Measurements from ENCODE around the gene RAB3IL1. TPM values are rescaled to one million over a fixed set of nuclear protein-coding genes. Genes with fewer than 3 reads are reported as not detected.

RAB3IL1 gene
- total RNA-seq, 4 donors from 2014 or later, result 0.15 to 10.3 (median 5.0) TPM

DNA sequence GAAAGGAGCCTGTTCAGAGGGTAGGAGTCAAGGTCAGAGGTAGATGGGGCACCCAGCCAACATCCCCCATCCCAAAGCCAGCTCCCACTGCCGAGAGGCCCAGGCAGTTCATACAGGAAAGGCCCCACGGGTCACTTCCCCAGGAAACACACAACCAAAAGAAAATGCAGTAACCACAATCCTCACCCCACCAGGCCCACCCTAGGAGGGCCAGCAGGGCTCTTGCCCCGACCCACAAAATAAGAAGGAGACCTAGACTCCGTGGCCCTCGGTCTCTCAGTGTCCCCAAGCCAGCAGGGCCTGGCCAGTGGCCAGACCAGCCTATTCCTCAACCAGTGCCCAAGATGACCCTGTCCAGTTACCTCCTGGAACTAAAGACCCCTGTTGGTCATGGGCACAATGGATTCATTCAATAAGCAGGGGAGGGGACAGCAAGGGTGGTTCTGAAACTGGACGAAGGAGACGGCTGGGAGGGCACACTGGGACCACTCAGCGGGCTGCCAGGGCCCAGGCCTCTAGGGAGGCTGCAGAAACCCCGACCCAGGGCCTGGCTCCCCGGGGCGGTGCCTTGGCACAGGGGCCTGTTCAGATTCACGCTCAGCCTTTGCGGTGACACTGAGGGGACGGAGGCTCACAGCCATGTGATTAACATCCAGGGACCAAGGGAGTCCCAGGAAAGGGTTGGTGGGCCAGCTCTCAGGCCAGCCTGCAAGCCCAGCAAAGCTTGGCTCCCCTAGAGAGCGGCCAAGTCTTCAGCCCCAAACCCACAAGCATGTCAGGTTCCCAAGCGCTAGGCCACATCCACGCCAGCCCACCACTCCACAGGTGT, 5.5 kb downstream of the RAB3IL1 start:
- H3K4me3 ChIP-seq, result no peak overlapping the region
- H3K36me3 ChIP-seq, result peaks cover 0 to 11% (median 3%) of the 10 kb centered on the region in 3 donors
- WGBS, 2 donors, result 67% methylated on average over 8 of the region's 17 CpGs; no CpG with 5 or more reads in 1 of the 2 donors
- peaks cover 6 to 81% (median 11%) of the 10 kb centered on the region in 3 donors for H3K4me1 ChIP-seq
- intact Hi-C loops (cut with DNase I), result no loop called here
- peak overlapping the region in 3 of 4 donors; percentile 11 to 31 (median 25) for H3K27ac ChIP-seq
- H3K27me3 ChIP-seq, result peaks cover 0 to 18% (median 0%) of the 10 kb centered on the region in 4 donors
- no peaks in the 10 kb centered on the region for H3K9me3 ChIP-seq
- no peak for TF ChIP-seq POLR2A (IDR thresholded peaks at IDR 0.05)
- TF ChIP-seq, protein P1, sequence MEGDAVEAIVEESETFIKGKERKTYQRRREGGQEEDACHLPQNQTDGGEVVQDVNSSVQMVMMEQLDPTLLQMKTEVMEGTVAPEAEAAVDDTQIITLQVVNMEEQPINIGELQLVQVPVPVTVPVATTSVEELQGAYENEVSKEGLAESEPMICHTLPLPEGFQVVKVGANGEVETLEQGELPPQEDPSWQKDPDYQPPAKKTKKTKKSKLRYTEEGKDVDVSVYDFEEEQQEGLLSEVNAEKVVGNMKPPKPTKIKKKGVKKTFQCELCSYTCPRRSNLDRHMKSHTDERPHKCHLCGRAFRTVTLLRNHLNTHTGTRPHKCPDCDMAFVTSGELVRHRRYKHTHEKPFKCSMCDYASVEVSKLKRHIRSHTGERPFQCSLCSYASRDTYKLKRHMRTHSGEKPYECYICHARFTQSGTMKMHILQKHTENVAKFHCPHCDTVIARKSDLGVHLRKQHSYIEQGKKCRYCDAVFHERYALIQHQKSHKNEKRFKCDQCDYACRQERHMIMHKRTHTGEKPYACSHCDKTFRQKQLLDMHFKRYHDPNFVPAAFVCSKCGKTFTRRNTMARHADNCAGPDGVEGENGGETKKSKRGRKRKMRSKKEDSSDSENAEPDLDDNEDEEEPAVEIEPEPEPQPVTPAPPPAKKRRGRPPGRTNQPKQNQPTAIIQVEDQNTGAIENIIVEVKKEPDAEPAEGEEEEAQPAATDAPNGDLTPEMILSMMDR (IDR thresholded peaks at IDR 0.05), result no peak
- DNase-seq, result no peak

DNA sequence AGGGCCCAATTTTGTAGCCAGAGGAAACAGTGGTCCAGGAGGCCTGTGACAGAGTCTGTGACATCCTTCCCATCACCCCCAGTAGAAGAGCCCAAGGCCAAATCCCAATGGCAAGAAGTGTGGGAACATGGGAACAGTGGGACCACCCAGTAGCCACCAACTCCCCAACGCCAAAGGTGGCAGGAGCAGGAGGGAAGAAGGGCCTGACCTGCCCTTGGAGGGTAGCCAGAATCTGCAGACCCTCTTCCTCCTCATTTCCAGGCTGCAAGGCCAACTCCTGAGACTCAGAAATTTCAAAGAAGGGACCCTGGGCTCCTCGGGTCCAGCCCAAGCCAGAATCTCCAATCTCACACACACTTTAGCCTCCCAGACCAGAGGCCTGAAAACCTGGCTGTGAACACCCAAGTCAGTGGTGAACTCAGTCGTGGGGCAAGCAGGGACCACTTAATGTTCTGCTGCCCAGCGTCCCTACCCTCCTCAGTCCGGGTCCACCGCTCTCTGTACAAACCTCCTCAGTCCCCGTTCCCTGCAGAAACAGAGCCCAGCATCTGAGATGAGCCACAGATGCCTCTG, 6.2 kb downstream of the RAB3IL1 start:
- Histone ChIP-seq H3K36me3 (peaks cover 0 to 18% (median 6%) of the 10 kb centered on the region in 3 donors), H3K27me3 (peaks cover 0 to 11% (median 0%) of the 10 kb centered on the region in 4 donors), H3K4me1 (peaks cover 5 to 74% (median 6%) of the 10 kb centered on the region in 3 donors), H3K27ac (peak overlapping the region in 2 of 4 donors; percentile 11 to 25), H3K9me3 (no peaks in the 10 kb centered on the region), H3K4me3 (no peak overlapping the region)
- DNase-seq, result no peak
- 76 to 78% methylated on average over 4 to 6 of the region's 7 CpGs for WGBS, 2 donors
- intact Hi-C loops (cut with DNase I), result no loop called here
- TF ChIP-seq, protein P1 (IDR thresholded peaks at IDR 0.05), result no peak
- no peak for TF ChIP-seq POLR2A (IDR thresholded peaks at IDR 0.05)

DNA sequence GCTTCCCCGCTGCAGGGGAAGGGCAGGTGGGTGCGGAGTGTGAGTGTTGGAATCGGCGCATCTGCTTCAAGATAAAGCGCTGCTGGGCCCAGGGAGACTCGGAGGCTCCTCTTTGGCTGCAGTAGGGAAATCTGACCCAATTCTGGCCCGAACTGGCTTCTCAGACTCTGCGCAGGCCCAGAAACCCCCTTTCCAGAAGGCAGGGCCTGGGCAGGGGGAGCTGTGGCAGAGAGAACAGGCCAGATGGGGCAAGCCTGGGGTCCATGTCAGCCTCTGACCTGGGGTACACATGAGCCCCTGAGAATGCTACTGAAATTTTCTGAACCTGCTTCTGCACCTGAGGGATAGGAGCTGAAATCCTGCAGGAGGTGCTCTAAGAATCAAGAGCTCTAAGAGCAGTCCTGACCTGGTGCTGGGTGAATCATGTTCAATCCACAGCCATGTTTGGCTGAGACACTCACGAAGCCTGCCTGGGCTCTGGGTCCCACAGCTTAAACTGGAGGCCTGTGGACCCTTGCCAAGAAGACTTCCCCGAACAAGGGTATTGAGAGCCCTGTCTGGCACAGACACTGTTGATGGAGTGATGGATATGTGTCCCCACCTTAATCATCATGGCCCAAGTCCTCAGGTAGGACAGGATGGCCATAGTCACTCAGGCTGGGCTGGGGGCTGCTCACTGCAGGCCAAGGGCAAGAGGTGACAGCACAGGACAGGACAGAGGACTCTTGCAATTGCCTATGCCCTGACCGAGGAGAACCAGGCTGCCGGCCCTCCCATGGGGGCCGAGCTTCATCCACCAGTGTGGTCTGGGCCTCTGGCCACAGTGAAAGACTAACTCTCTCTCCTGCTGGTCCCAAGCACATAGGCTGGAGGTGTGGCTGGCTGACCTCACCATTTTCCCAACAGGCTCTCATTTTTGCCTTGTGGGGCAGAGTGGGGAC, 6.9 kb downstream of the RAB3IL1 start:
- no peaks in the 10 kb centered on the region for H3K9me3 ChIP-seq
- 81 to 82% methylated on average over 11 of the region's 13 CpGs for WGBS, 2 donors
- TF ChIP-seq, protein P1 (IDR thresholded peaks at IDR 0.05), result no peak
- no peak for TF ChIP-seq POLR2A (IDR thresholded peaks at IDR 0.05)
- H3K27me3 ChIP-seq, result peaks cover 0 to 5% (median 0%) of the 10 kb centered on the region in 4 donors
- no peak for DNase-seq
- H3K4me3 ChIP-seq, result no peak overlapping the region
- H3K4me1 ChIP-seq, result peaks cover 5 to 67% (median 6%) of the 10 kb centered on the region in 3 donors
- peaks cover 0 to 26% (median 6%) of the 10 kb centered on the region in 3 donors for H3K36me3 ChIP-seq
- peak overlapping the region in 2 of 4 donors; percentile 11 to 40 for H3K27ac ChIP-seq
- intact Hi-C loops (cut with DNase I), result no loop called here

DNA sequence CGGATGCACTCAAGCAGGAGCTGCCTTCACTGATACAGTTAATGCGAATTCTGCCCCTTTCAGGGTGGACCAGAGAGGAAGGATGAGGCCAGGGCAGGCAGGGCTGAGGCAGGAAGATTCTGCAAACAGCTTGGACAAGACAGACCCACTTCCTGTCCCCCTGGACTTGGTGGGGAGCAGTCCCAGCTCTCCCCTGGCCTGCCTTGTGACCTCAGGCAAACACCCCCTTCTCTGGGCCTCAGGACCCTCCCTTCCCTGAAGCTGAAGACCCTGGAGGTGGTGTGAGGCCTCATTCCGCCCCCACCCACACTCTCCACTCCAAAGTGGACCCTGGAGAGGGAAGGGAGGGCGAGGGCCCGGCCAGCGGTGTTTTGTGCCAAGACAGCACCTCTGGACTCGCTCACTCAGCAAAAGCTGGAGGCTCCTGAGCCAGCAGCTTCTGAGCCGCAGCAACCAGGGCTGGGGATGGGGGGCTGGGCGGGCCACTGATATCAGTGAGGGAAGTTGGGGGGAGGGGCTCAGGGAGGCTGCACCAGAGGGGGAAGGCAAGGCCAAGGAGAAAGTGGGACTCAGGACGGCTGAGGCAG, 8.5 kb downstream of the RAB3IL1 start:
- Histone ChIP-seq H3K27ac (peak overlapping the region in 2 of 4 donors; percentile 39 to 63), H3K9me3 (no peaks in the 10 kb centered on the region), H3K27me3 (peaks cover 0 to 7% (median 0%) of the 10 kb centered on the region in 4 donors), H3K36me3 (peaks cover 0 to 37% (median 6%) of the 10 kb centered on the region in 3 donors), H3K4me3 (no peak overlapping the region), H3K4me1 (peaks cover 5 to 53% (median 6%) of the 10 kb centered on the region in 3 donors)
- TF ChIP-seq, protein P1 (IDR thresholded peaks at IDR 0.05), result no peak
- no peak for TF ChIP-seq POLR2A (IDR thresholded peaks at IDR 0.05)
- WGBS, 2 donors, result 71 to 76% methylated on average over 3 of the region's 10 CpGs
- no peak for DNase-seq
- intact Hi-C loops (cut with DNase I), result no loop called here
